Osteoblast (primary cell): ENCODE measurements around the gene CCL1. TPM values are rescaled to one million over a fixed set of nuclear protein-coding genes. Genes with fewer than 3 reads are reported as not detected.

Source experiments
- DNase-seq: peaks from one replicate; pipeline ENCODE4 v3.0.0; 2011; ENCODE audit warnings: low spot score, mixed read lengths; ENCODE audit not compliant: insufficient read length; ENCODE audit errors: missing footprints
- H2AFZ ChIP-seq: 2 replicates; pipeline ENCODE4 v1.6.0; 2011; ENCODE audit warnings: mild to moderate bottlenecking, low read length
- H3K27ac ChIP-seq: 2 replicates; pipeline ENCODE4 v1.5.1; 2011; ENCODE audit warnings: mild to moderate bottlenecking, low read depth, low read length, moderate library complexity
- H3K27me3 ChIP-seq: 2 replicates; pipeline ENCODE4 v1.6.0; 2012; ENCODE audit warnings: mild to moderate bottlenecking, control low read depth, inconsistent platforms, low read length, moderate library complexity; ENCODE audit not compliant: insufficient read depth
- H3K36me3 ChIP-seq: 2 replicates; pipeline ENCODE4 v1.5.1; 2011; ENCODE audit warnings: mild to moderate bottlenecking, low read length, control low read depth, moderate library complexity; ENCODE audit not compliant: insufficient read depth
- H3K4me1 ChIP-seq: 2 replicates; pipeline ENCODE4 v1.5.1; 2011; ENCODE audit warnings: mild to moderate bottlenecking, low read length, control low read depth, moderate library complexity; ENCODE audit not compliant: insufficient read depth
- H3K4me2 ChIP-seq: 2 replicates; pipeline ENCODE4 v1.6.0; 2011; ENCODE audit warnings: mild to moderate bottlenecking, low read length; ENCODE audit not compliant: insufficient read depth
- H3K4me3 ChIP-seq: fragments of 200-600 bp; sonication (generic); 3 replicates; pipeline ENCODE4 v1.5.1; 2012; ENCODE audit warnings: mild to moderate bottlenecking, low read length, inconsistent platforms; ENCODE audit not compliant: insufficient read depth
- H3K79me2 ChIP-seq: 2 replicates; pipeline ENCODE4 v1.6.0; 2012; ENCODE audit warnings: mild to moderate bottlenecking, low read length, control low read depth, inconsistent platforms; ENCODE audit not compliant: insufficient read depth
- H3K9me3 ChIP-seq: 2 replicates; pipeline ENCODE4 v1.5.1; 2011; ENCODE audit warnings: low read depth, low read length, control low read depth
- H4K20me1 ChIP-seq: 2 replicates; pipeline ENCODE4 v1.6.0; 2012; ENCODE audit warnings: mild to moderate bottlenecking, low read length, control low read depth; ENCODE audit not compliant: insufficient read depth
- CTCF ChIP-seq: IDR thresholded peaks from 2 replicates; pipeline ENCODE4 v1.5.1; 2011; ENCODE audit warnings: mild to moderate bottlenecking, low read depth, low read length, moderate library complexity; ENCODE audit errors: extremely low read depth
- total RNA-seq: library from RNA; depleted of rRNA; stranded (reverse); fragments of >200 nt; gene quantifications from 2 replicates; pipeline ENCODE4 v1.2.3, GENCODE V29; 2012

Gene CCL1
- total RNA-seq, 1 donor = not detected

GRCh38 chr17:34354637-34355036, 8.4 kb downstream of the CCL1 start:
- Histone ChIP-seq H3K27me3 (no peaks in the 10 kb centered on the region), H3K4me3 (no peak overlapping the region), H2AFZ (no peak overlapping the region), H4K20me1 (no peaks in the 10 kb centered on the region), H3K9me3 (no peaks in the 10 kb centered on the region), H3K36me3 (no peaks in the 10 kb centered on the region), H3K27ac (no peak overlapping the region), H3K79me2 (no peaks in the 10 kb centered on the region), H3K4me2 (no peak overlapping the region), H3K4me1 (no peaks in the 10 kb centered on the region)
- no peak for DNase-seq
- TF ChIP-seq CTCF = no peak

- H3K4me3 ChIP-seq = no peak overlapping the region
- DNase-seq = no peak
- H3K4me1 ChIP-seq = no peaks in the 10 kb centered on the region
- H3K9me3 ChIP-seq = no peaks in the 10 kb centered on the region
- H4K20me1 ChIP-seq = no peaks in the 10 kb centered on the region
- H3K27me3 ChIP-seq = no peaks in the 10 kb centered on the region
- no peak overlapping the region for H2AFZ ChIP-seq
- H3K79me2 ChIP-seq = no peaks in the 10 kb centered on the region
- H3K36me3 ChIP-seq = no peaks in the 10 kb centered on the region
- H3K4me2 ChIP-seq = no peak overlapping the region
- TF ChIP-seq CTCF = no peak
- no peak overlapping the region for H3K27ac ChIP-seq
Observed at GRCh38 chr17:34352191-34352590, 10.8 kb downstream of the CCL1 start.

GRCh38 chr17:34351096-34351495, 11.9 kb downstream of the CCL1 start:
- H3K4me2 ChIP-seq = no peak overlapping the region
- no peaks in the 10 kb centered on the region for H3K79me2 ChIP-seq
- H3K27ac ChIP-seq = no peak overlapping the region
- DNase-seq = no peak
- no peak overlapping the region for H2AFZ ChIP-seq
- no peaks in the 10 kb centered on the region for H4K20me1 ChIP-seq
- H3K36me3 ChIP-seq = no peaks in the 10 kb centered on the region
- H3K9me3 ChIP-seq = no peaks in the 10 kb centered on the region
- no peaks in the 10 kb centered on the region for H3K27me3 ChIP-seq
- H3K4me1 ChIP-seq = no peaks in the 10 kb centered on the region
- TF ChIP-seq CTCF = no peak
- H3K4me3 ChIP-seq = no peak overlapping the region

GRCh38 chr17:34349751-34350150, 13.3 kb downstream of the CCL1 start:
- no peak for TF ChIP-seq CTCF
- H3K4me2 ChIP-seq = no peak overlapping the region
- no peaks in the 10 kb centered on the region for H3K27me3 ChIP-seq
- no peak overlapping the region for H3K27ac ChIP-seq
- no peaks in the 10 kb centered on the region for H3K36me3 ChIP-seq
- DNase-seq = no peak
- no peaks in the 10 kb centered on the region for H3K79me2 ChIP-seq
- H3K4me1 ChIP-seq = no peaks in the 10 kb centered on the region
- no peak overlapping the region for H3K4me3 ChIP-seq
- H4K20me1 ChIP-seq = no peaks in the 10 kb centered on the region
- H2AFZ ChIP-seq = no peak overlapping the region
- no peaks in the 10 kb centered on the region for H3K9me3 ChIP-seq
